Heart left ventricle (tissue), 13 donors: Measurements from ENCODE around the gene ALK.

Experiments used
- CTCF ChIP-seq, 12 donors: fragments of 200-600 bp; sonication (generic) in 4 of 12; IDR thresholded peaks; one replicate each; pipeline versions ENCODE4 v1.5.0 to v1.8.0; 2018 to 2022; ENCODE audit warnings: antibody characterized with exemption in 12 of 12, mild to moderate bottlenecking in 5 of 12
- POLR2A ChIP-seq, 2 donors: fragments of 450-650 bp; IDR thresholded peaks; one replicate each; pipeline ENCODE4 v1.6.1; 2017; ENCODE audit warnings: antibody characterized with exemption in 2 of 2, mild to moderate bottlenecking in 2 of 2, moderate library complexity in 2 of 2
- donor health status: ischemic (EF 13 %, LVEDD 7.1; RV severe dilation, severe dysfunction).
- donor health status: DM: no; HTN: yes; CAD: no.
- donor health status: DM: no; HTN: no; CAD: no.
- donor health status: ischemic (EF 25% LVEDD 6.9; RV normal size, moderate dysfunction).
- donor health status: ischemic (EF 25% LVEDD 5.7; RV mildly dilated, moderate dysfunction).
- donor health status: ischemic (EF 35%, LVEDD 5.7; RV mildly dilated, moderate dysfunction).
- donor health status: nonischemic (EF 11% LVEDD 7.7; RV severe dilation, severe dysfunction).
- donor health status: DM: yes; HTN: yes; CAD: no.
- donor health status: PGD.
- donor health status: ischemic (EF 29% LVEDD 5.4; RV normal size, mild dysfunction).
- donor health status: nonischemic (EF 23%, LVEDD 6.1; RV moderate dilation, normal function).

DNA sequence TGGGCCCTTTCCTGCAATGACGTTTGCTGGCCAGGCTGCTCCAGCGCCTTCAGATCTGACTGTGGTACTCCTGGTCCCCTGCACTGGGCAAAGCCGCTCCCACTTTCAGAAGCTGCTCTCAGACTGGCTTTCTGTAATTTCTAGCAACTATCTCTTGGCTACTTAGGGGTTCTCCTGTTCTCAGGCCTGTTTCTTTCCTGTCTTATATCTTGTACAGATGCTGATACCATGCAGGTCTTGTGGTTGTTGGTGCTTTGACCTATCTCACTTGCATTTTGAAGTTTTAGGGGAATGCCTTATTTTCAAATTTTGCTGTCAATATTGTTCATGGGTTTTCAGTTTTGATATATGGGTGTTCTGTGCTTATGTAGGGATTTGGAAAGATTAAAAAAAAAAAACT, 660.4 kb downstream of the ALK start:
- TF ChIP-seq CTCF (IDR thresholded peaks at IDR 0.05) = no peak
- no peak for TF ChIP-seq POLR2A (IDR thresholded peaks at IDR 0.05)
